GM12874 (cell line): ENCODE results near the gene ZFAND4.

Experiments
- CTCF ChIP-seq: IDR thresholded peaks from 2 replicates; pipeline ENCODE4 v1.5.1; 2011; ENCODE audit warnings: low read depth, mild to moderate bottlenecking, control low read depth, low read length, moderate library complexity; ENCODE audit not compliant: insufficient read depth

The ZFAND4 gene

GRCh38 chr10:45569471-45569870, 103.1 kb downstream of the ZFAND4 start:
- no peak for TF ChIP-seq CTCF

GRCh38 chr10:45566415-45566814, 106.2 kb downstream of the ZFAND4 start:
- TF ChIP-seq CTCF, result no peak
